NCI-H2196 treated with DMSO at 0.1 percent for 48 hours (cell line): ENCODE measurements around the gene UBASH3A.

Source experiments
- DNase-seq: peaks from one replicate; lab custom pipeline; 2025; ENCODE audit not compliant: unreplicated experiment; lab: John Stamatoyannopoulos, UW

Gene UBASH3A, protein sequence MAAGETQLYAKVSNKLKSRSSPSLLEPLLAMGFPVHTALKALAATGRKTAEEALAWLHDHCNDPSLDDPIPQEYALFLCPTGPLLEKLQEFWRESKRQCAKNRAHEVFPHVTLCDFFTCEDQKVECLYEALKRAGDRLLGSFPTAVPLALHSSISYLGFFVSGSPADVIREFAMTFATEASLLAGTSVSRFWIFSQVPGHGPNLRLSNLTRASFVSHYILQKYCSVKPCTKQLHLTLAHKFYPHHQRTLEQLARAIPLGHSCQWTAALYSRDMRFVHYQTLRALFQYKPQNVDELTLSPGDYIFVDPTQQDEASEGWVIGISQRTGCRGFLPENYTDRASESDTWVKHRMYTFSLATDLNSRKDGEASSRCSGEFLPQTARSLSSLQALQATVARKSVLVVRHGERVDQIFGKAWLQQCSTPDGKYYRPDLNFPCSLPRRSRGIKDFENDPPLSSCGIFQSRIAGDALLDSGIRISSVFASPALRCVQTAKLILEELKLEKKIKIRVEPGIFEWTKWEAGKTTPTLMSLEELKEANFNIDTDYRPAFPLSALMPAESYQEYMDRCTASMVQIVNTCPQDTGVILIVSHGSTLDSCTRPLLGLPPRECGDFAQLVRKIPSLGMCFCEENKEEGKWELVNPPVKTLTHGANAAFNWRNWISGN

DNA sequence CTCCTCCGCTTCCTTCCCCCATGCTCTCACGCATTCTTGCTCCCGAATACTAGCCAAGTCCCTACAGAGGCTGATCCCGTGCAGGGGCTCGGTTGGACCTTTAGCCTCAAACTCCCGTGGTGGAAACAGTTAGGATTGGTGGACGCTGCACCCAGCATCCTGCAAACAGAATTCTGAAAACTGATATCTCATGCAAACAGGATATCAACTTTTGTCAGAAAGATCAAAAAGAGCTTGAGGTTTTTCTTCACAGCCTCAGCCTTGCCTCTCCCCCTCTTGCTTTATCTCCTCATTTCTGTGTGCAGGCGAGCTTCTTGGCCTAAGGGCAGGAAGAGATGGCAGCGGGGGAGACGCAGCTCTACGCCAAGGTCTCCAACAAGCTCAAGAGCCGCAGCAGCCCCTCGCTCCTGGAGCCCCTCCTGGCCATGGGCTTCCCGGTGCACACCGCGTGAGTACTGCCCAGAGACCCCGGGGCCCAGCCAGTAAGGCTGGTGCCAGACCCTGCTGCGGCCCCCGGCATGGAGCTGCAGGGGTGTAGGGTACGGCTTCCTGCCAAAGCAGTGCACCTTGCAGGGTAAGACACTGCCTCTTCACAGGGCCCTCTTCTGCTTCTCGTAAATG lies at the start of gene UBASH3A:
Gene UBASH3A, plus strand, starts transcription at position 292 of the 621 bp plus-strand sequence. Its CDS starts 44 bp downstream, at position 336.
- DNase-seq, result no peak

DNA sequence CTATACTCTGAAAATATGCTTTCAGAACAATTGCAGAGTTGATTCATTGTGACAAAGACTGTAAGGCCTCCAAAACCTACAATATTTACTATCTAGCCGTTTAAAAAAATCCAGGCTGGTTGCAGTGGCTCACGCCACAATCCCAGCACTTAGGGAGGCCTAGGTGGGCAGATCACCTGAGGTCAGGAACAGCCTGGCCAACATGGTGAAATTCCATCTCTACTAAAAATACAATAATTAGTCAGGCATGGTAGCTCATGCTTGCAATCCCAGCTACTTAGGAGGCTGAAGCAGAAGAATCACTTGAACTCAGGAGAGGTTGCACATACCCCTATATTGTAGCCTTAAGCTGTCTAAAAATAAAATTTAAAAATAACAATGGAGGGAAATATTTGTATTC lies 47.7 kb upstream of the UBASH3A start:
- no peak for DNase-seq

DNA sequence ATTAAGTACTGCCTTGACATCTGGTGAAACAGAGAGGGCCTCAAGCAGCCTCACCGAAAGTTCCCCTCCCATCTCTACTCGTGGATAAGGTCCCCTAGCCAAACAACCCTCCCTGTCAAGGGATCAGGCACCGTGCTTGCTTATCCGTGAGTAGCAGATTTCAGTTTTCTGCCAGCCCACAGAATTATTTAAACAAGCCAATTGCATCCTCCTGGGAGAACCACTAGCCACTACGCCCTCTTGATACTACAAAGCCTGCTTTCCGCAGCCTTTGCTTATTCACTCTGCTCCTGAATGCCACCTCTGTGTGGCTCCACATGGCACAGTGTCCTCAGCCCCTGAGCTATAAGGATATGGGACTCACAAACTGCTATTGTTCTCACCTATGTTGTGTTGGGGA lies 47.1 kb upstream of the UBASH3A start:
- DNase-seq, result no peak

DNA sequence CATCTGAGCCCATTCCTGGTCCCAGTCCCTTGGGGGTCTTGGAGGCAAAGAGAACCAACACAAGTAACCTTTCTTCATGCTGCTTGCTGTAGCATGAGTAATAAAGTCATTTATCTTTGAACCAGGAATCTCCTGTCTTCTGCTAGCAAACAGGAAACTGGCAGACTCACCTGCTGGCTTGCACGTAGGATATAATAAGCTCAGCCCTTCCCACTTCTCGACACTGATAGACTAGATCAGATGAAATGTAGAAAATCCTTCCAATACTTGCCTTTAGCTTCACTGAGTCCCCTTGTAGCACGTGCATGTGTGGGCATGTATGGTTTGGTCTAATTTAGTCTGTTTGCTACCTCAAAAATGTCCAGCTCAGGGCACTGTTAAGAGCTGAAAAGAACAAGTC lies 46.4 kb upstream of the UBASH3A start:
- no peak for DNase-seq

DNA sequence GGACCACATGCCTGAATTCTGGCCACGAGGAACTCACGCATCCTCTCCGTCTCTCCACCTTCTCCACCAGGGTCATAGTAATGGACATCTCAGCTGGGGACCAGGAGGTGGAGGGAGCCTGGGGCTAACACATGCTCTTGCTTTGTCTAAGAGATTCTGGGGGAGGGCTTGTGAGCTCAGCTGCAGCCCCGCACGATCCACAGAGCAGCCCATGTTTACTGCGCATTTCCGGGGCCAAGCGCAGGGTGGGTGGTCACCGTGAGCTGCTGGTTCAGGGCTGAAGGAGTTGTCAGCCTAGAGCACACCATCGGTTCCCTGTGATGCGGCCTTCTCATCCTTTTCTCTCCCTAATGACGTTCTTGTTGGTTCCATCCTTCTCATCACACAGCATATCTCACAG lies 45.4 kb upstream of the UBASH3A start:
- DNase-seq, result no peak

DNA sequence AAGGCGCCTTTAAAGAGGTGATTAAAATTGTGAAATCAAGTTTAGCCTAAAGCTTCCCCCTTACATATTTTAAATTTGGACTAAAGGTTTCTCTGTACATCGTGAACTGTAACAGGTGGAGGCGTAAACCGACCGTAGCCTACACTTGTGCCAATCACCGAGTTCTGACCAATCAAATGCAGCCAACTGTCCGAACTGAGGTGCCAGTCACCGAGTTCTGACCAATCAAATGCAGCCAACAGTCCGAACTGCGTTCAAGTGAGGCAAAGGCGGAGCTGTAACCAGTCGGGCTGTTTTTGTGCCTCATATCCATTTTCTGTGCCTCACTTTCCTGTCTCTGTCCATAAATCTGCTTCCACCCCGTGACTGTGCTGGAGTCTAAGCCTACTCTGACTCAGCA lies 44.8 kb upstream of the UBASH3A start:
- no peak for DNase-seq

DNA sequence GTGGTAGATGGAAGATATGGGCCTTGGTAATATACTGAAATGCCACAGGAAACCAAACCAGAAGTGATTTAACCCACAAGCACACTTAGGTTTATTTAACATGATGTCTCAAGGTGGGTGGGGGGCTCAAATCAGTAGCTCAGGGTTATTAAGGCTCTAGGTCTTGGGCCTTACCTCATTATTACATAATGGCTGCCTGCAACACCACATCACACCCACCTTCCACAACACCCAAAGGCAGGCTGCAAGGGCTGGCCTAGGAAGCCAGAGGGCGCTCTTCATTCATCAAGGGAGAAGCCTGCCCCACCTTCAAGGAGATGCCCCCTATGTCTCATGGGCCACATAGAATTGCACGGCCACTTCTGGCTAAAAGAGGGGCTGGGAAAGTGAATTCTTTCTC lies 43.4 kb upstream of the UBASH3A start:
- DNase-seq, result no peak

DNA sequence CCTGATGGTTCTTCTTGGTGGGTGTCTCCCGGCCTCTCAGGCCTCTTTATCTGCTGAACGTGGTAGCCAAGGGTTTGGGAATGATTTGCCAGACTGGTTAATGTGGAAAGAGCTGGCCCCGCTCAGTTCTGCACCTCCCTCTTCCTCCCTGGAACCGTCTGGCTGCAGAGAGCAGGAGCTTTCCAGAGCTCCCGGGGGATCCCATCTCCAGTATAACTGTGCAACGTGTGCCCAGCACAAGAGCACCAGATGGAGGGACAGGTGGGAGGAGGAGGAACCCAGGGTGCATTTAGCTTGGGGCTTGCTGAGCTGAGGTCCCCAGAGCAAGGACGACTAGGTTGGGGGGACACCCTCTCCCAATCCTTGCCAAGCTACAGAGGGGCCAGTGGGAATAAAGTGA lies 42.4 kb upstream of the UBASH3A start:
- no peak for DNase-seq

DNA sequence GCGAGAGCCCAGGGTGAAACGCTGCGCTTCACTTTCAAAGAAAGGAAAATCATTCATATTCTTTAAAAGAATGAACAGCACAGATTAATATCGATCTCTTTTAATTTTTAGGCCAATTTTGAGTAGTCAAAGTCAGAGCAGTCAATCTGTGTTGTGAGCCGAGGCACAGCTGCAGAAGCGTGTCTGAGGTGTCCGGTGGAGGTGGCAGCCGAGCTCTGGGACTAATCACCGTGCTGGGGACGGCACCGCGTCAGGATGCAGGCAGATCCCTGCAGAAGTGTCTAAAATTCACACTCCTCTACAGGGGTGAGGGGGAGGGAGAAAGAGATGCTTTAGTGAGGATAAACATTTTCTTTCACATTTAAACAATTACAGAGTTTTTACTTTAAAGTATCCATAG lies 41.5 kb upstream of the UBASH3A start:
- DNase-seq, result no peak

DNA sequence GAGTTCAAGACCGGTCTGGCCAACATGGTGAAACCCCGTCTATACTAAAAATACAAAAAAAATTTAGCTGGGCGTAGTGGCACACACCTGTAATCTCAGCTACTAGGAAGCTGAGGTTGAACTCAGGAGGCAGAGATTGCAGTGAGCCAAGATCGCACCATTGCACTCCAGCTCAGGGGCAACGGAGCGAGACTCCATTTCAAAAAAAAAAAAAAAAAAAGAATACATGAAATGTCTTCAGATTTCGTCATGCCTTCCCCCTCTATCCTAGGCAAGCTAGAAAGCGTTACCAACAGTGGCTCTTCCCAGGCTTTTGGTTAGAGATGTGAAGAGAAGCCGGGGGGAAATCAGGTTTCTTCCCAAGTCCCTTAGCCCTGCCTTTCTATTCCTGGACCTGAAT lies 41.0 kb upstream of the UBASH3A start:
- no peak for DNase-seq

DNA sequence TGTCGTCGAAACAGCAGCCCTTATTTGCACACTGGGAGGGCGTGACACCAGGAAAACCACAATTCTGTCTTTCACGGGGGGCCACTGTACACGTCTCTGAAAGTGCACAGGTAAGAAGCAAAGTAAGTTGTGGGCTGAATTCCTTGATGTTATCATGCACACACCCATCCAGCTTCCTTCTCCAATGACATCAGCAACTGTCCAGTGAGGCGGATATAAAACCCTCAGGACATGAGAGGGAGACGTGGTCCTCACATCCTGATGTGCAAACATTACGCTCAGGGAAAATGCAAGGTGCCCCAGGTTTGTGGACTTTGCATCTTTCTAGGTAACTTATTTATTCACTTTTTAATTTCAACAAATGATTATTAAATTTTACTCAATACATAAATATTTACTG lies 40.4 kb upstream of the UBASH3A start:
- no peak for DNase-seq

DNA sequence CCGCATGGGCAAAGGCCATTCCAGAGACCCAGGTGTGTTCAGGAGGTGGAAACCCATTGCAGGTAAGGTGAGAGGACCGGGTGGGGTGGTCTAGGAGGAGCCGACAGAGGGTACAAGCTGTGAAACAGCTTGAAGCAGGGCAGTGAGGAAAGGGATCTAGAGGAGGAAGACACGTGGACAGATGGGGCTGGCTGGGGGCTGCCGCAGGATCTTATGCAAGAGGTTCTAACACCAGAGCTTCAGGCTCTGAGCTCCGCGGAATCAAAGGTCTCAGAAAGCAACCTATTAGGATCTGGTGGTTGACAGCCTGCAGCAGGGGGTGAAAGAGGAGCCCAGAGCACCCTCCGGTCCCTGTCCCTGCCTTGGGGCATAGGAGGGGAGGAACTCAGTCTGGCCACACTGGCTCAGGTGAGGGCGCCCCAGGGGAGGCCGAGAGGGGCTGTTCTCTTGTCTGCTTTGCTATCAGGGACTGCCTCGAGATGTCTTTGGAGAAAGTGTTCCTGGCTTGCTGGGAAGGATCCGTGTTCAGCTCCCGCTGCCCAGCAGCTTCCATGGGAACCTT lies 39.3 kb upstream of the UBASH3A start:
- DNase-seq, result no peak

DNA sequence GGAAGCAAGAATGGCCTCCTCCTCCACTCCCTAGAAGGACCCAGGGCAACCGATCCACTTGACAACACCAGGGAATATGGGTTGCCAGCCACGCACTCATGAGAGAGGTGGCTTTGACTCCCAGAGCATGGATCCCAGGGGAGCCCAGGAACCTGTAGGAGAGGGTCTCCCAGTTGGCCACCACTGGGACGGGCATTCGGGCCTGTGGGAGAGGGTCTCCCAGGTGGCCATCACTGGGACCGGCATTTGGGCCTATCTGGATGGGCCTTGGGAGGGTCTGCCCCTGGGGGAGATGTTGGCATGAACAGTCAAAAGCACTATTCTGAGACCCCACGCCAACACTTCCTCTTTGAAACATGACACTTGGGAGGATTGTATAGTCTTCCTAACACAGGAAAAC lies 37.9 kb upstream of the UBASH3A start:
- no peak for DNase-seq

DNA sequence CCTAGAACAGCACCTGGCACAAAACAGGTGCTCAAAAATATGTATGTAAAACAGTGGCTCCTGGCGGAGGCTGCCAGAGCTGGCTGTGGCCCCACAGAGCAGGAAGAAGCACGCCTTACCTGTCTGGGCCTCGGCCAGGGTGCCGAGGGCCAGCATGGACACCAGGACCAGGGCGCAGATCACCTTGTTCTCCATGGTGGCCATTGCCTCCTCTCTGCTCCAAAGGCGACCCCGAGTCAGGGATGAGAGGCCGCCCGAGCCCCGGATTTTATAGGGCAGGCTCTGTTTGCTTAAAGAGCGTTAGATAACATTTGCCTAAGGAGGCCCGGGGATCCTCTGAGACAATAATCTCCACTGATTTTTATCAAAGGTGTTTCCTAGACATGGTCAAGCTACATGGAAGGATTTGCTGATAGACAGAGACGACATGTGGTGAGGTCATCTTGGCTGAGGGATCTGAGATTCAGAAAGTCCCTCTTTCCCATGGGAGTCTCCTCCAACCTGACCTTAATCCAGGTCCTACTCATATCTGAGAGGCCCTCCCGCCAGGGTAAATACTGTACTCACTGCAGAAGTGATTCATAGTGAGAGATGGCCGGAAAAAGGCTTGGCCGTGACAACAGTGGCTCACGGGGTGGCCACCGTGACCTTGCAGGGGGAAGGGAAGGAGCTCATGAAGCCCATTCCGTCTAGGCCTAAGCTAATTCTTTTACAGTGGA lies 37.3 kb upstream of the UBASH3A start, which contains the start of gene TFF1:
Gene TFF1, minus strand, starts transcription at position 244 of the 719 bp plus-strand sequence. Its CDS starts 40 bp downstream, at position 204.
- no peak for DNase-seq

DNA sequence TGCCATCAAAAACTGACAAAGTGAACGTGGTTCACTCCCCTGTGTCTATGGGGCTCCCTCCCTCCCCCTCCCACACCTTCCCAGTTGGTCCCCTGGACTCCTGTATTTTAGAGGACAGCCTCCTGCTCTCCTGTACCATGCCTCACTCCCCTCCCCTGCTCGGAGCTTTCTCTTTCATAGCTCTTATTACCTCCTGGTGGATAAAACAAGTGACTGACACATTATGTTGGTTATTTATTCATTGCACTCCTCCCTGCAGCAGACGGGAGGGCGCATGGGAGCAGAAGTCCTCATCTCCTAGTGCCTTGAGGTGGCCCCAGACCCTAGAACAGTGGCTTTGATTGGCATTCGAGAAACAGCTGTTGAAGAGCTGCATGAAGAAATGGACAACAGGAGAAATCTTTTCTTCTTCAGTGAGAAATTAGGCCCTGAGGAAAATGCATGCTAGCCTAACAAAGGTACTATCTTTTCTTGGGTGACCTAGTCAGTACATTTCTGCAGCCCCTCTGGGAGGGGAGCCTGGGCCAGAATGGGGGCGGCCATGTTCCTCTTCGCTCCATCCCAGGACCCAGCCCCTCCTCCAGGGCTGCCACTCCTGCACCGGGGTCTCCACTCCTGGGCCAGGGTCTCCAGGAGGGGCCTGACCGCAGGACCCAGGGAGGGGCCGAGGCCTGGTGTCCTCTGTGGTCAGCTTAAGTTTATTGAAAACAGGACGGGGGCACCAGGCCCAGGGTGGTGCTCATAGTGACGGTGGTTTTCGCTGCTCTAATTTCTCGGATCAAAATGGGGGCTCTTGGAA lies 36.1 kb upstream of the UBASH3A start:
- no peak for DNase-seq

DNA sequence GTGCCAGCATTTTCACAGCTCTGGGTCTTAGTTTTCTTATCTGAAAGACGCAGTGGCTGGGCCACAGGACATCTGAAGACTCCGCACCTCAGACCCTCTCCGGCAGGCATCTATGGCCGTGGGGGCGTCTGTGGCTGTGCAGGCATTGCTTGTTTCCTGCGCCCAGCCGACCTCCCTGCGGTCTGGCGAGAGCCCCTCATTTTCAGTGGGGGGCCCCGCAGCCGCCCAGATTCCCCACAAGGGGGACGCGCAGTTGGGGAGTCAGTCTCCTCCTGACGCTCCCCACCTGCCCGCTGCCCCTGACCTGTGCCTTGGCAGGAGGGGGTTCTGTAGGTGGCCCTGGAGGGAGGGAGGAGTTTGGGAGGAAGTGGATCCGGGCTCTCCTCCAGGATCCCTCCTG lies 33.9 kb upstream of the UBASH3A start:
- no peak for DNase-seq

DNA sequence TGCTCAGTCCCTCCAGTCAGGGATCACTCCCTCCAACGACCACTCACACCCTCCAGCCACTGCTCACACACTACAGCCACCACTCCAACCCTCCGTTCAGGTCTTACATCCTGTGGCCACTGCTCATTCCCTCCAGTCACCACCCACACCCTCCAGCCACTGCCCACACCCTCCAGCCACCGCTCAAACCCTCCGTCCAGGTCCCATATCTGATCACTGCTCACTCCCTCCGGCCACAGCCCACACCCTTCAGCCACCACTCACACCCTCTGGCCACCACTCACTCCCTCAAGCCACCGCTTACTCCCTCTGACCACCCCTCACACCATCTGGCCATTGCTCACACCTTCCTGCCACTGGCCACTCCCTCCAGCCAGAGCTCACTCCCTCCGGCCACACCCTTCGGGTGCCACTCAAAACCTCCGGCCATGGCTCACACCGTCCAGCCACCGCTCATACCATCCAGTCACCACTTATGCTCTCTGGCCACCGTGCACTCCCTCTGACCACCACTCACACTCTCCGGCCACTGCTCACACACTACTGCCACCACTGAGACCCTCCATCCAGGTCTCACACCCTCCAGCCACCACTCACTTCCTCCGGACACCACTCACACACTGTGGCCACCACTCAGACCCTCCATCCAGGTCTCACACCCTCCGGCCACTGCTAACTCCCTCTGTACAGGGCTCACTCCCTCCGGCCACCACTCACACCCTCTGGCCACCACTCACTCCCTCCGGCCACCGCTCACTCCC lies 32.6 kb upstream of the UBASH3A start:
- DNase-seq, result no peak

DNA sequence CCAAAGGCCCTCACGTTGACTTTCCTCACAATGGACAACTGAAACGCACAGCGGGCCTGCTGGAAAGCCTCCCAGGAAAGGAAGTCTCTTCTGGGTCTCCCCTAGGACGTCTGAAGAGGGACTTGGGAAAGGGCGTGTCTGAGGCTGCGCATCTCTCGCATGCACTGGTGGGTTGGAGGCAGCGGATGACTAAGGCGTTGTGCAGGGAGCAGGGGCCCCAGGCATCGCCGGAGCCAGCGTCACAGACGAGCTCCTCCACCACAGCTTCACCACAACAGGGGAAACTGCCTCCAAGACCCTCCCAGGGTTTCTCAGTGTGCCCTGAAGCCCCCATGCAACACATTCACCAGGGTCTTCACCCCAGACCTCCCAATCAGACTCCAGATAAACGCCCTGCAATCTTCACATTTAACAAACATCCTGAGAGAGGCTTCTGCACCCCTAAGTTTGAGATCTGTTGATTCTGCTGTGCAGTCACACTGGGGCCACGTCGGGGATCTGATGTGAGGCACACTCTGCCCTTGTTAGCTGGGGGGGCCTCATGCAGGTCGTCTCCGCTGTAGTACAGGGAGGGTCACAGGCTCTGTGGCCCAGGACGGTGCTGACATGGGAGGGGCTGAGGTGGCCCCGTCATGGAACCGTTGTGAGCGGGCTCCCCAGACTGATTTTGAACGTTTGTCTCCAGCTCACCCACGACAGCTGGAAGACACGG lies 30.4 kb upstream of the UBASH3A start:
- no peak for DNase-seq

DNA sequence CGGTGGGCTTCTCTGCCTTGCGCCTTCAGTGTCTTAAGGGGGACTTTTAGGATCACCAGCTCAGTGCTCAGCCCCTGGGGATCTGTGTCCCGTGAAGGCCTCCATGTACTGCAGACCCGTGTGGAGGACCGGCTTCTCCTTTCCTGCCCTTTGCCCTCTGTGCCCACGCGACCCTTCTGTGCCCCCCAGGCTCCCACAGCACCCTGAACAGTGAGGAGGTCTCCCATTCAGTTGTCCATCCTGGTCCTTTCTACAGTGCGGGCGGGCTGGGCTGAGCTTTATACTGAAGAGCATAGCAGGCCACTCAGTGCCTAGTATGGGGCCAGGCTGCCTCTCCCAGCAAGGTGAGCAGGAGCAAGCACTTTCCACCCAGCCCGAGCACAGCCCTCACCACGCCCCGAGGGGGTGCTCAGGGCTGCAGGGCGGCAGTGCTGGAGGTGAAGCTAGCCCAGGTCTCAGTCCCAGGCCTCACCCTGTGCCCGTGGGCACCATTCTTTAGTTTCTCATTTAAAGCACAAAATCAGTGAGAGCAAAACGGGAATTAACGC lies 29.7 kb upstream of the UBASH3A start:
- no peak for DNase-seq
